ENCODE data around the gene GFRA3.

The GFRA3 gene

GRCh38 chr5:138226910-138227309 lies 47.5 kb downstream of the GFRA3 start:
- no peak overlapping the region for H3K4me3 Mint-ChIP-seq
- H3K9me3 Mint-ChIP-seq = peaks cover 4% of the 10 kb centered on the region
- H3K27me3 Mint-ChIP-seq (ENCODE audit: low read depth) = peaks cover 7% of the 10 kb centered on the region
- peaks cover 12% of the 10 kb centered on the region for H3K4me1 Mint-ChIP-seq
- H3K27ac Mint-ChIP-seq = no peak overlapping the region
- H3K36me3 Mint-ChIP-seq (ENCODE audit: low read depth) = no peaks in the 10 kb centered on the region
- no peak for TF ChIP-seq CTCF (IDR thresholded peaks at IDR 0.05; ENCODE audit: unreplicated experiment in 3 of 3)

DNA sequence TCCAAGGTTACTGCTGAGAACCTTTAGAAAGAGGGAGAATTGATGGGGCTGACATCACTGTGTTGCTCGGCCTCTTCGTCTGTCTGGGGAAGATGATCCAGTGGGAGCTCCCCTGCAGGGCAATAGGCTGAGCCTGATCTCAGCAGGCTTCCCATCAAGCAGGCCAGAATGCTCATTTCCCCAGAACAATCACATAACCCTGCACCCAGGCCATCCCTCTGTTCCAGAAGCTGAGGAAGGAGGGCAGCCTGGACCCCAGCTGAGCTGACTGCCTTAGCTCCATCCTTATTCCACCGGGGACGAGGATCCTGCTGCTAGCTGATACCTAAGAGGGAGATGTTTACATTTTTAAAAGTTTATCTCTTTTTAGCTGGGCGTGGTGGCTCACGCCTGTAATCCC lies 49.7 kb downstream of the GFRA3 start:
- Mint-ChIP-seq H3K27ac (no peak overlapping the region), H3K36me3 (ENCODE audit: low read depth) (no peaks in the 10 kb centered on the region), H3K27me3 (ENCODE audit: low read depth) (peaks cover 7% of the 10 kb centered on the region), H3K4me3 (no peak overlapping the region), H3K4me1 (no peaks in the 10 kb centered on the region), H3K9me3 (peaks cover 4% of the 10 kb centered on the region)
- TF ChIP-seq CTCF (IDR thresholded peaks at IDR 0.05; ENCODE audit: unreplicated experiment in 3 of 3) = no peak

DNA sequence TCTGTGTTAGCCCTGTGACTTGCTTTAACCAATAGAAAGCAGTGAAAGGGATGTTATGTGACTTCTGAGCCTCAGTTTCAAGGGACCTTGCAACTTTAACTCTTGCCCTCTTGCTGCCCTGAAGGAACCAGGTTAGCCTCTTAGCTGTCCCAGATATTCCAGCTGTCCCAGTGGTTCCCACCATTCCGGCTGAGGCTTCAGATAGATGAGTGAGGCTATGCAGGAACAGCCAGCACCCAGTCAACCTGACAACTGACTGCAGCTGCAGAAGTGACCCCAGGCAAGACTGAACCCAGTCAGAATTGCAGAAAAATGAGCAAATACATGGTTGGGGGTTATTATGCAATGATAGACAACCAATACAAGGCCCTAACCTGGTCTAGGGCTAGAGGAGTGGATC lies 50.9 kb downstream of the GFRA3 start:
- no peak for TF ChIP-seq CTCF (IDR thresholded peaks at IDR 0.05; ENCODE audit: unreplicated experiment in 3 of 3)
- peaks cover 4% of the 10 kb centered on the region for H3K9me3 Mint-ChIP-seq
- H3K4me3 Mint-ChIP-seq = no peak overlapping the region
- H3K4me1 Mint-ChIP-seq = no peaks in the 10 kb centered on the region
- H3K27me3 Mint-ChIP-seq (ENCODE audit: low read depth) = peaks cover 7% of the 10 kb centered on the region
- H3K36me3 Mint-ChIP-seq (ENCODE audit: low read depth) = no peaks in the 10 kb centered on the region
- H3K27ac Mint-ChIP-seq = no peak overlapping the region

DNA sequence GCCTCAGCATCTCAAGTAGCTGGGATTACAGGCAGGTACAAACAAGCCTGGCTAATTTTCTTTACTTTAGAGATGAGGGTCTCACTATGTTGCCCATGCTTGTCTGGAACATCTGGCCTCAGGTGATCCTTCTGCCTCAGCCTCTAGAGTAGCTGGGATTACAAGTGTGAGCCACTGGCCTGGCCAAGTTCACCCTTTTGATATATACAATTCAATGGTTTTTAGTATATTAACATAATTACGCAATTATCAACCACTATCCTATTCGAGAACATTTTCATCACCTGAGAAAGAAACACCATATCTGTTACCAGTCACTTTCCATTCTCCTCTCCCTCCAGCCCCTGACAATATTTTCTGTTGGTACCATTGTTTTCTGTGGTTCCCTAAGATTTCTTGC lies 57.6 kb downstream of the GFRA3 start:
- no peaks in the 10 kb centered on the region for H3K27me3 Mint-ChIP-seq (ENCODE audit: low read depth)
- H3K9me3 Mint-ChIP-seq = no peaks in the 10 kb centered on the region
- peaks cover 10% of the 10 kb centered on the region for H3K4me1 Mint-ChIP-seq
- no peak for TF ChIP-seq CTCF (IDR thresholded peaks at IDR 0.05; ENCODE audit: unreplicated experiment in 3 of 3)
- H3K36me3 Mint-ChIP-seq (ENCODE audit: low read depth) = no peaks in the 10 kb centered on the region
- H3K27ac Mint-ChIP-seq = no peak overlapping the region
- peak overlapping the region in 1 of 3 experiments; percentile 15 for H3K4me3 Mint-ChIP-seq

- no peak for TF ChIP-seq CTCF (IDR thresholded peaks at IDR 0.05; ENCODE audit: unreplicated experiment in 3 of 3)
- peak within 1 kb of the TSS; percentile 68 to 97 (median 95) for H3K27ac Mint-ChIP-seq
- H3K4me3 Mint-ChIP-seq = peak within 1 kb of the TSS; percentile 97 to 99 (median 98)
- H3K9me3 Mint-ChIP-seq = no peaks in the 10 kb centered on the region
- H3K36me3 Mint-ChIP-seq (ENCODE audit: low read depth) = peaks cover 5% of the 10 kb centered on the region
- peaks cover 14% of the 10 kb centered on the region for H3K4me1 Mint-ChIP-seq
- H3K27me3 Mint-ChIP-seq (ENCODE audit: low read depth) = no peaks in the 10 kb centered on the region
Measured at GRCh38 chr5:138213161-138214029, 61.0 kb downstream of the GFRA3 start, which contains the start of gene CDC23. CDC23 (minus strand) TSS chr5:138213323; CDS start chr5:138213312, 11 bp downstream.

DNA sequence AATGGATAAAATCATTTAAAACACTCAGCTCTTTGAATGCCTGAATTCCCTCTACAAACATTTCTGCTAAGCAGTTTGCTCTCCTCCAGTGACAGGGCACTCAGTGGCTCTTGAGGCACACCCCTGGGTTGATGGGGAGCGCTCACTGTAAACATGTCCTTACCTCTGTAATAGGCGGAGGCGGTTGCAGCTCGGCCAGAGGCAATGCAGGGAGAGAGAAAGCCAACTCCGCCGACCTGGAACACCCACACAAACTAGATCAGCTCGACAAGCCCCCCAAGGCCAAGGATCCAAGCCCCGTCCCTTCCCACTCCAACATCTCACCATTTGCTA lies 61.6 kb downstream of the GFRA3 start:
- Mint-ChIP-seq H3K9me3 (no peaks in the 10 kb centered on the region), H3K4me1 (peaks cover 14% of the 10 kb centered on the region), H3K27ac (peak overlapping the region; percentile 68 to 97 (median 95)), H3K4me3 (peak overlapping the region; percentile 97 to 99 (median 98)), H3K36me3 (ENCODE audit: low read depth) (peaks cover 10% of the 10 kb centered on the region), H3K27me3 (ENCODE audit: low read depth) (no peaks in the 10 kb centered on the region)
- TF ChIP-seq CTCF (IDR thresholded peaks at IDR 0.05; ENCODE audit: unreplicated experiment in 3 of 3) = no peak
